GM18520 (cell line): ENCODE measurements around the gene SIK2.

Experiments
- ATAC-seq: cut with Tn5 transposase; IDR thresholded peaks from one replicate; pipeline ENCODE4 v1.9.1; 2021; ENCODE audit not compliant: unreplicated experiment

Gene SIK2

GRCh38 chr11:111727431-111727830, 125.2 kb downstream of the SIK2 start:
- ATAC-seq: no peak

GRCh38 chr11:111729071-111729830, 127.0 kb downstream of the SIK2 start:
- ATAC-seq: no peak

- ATAC-seq: no peak
Measured at GRCh38 chr11:111729831-111730311, 127.6 kb downstream of the SIK2 start.

- ATAC-seq: no peak
Measured at GRCh38 chr11:111730871-111731591, 128.8 kb downstream of the SIK2 start.

DNA sequence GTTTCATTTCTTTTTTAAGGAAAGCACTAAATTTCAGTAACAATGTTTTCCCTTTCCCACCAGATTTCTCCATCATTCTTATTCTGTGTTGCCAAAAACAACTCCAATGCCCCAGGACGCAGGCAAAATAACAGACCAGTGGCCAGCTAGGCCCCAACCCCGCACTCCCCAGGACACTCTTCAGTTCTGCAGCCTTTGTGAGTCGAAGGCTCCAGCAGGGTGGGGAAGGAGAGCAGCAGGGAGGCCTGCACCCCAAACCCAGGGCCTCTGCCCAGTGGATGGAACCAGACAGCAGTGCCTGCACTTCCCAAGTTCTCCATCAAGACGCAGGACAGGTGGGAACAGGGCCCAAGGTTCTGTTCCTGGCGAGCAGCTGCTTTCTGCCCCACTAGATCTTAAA, 129.6 kb downstream of the SIK2 start:
- ATAC-seq: no peak

DNA sequence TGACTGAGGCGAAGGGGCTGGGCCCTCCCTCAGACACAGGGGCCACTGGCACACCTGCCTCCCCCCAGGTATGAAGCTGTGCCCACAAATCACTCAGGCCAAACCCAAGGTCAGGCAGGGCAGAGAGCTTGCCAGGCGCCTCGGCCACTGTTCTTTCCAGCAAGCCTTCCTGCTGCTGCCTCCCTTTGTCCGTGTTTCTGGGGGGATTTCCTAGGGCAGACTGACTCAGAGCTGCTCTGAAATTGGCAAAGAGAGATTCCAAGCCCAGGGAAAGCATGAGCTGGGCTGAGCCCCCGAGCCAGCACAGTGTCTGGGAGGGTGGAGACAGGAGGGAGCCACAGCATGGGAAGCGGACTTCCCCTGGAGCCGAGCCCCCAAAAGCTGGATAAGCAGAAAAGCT, 130.8 kb downstream of the SIK2 start:
- no peak for ATAC-seq

DNA sequence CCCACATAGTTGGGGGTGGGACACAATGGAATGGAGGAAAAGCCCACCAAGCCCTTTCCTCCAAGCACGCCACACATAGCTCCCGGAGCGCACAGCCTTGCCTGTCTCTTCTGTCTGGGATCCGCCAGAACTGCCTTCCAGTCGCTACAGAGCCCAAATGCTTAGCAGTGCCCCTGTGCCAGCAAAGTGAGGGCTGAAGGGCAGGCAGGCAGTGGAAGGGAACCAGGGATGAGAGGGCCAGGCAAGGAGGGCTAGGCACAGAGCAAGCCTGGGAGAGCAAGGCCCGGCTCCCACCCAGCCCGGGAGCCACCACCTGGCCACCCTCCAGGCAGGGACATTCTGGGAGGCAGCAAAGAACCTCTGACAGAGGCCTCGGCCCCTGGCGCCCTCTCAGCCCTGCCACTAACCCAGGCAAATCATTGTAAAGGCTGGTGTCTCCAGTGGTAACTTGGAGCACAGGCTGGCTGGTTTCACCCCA, 131.4 kb downstream of the SIK2 start:
- ATAC-seq: no peak

- ATAC-seq: no peak
Measured at GRCh38 chr11:111734101-111734953, 132.1 kb downstream of the SIK2 start.

DNA sequence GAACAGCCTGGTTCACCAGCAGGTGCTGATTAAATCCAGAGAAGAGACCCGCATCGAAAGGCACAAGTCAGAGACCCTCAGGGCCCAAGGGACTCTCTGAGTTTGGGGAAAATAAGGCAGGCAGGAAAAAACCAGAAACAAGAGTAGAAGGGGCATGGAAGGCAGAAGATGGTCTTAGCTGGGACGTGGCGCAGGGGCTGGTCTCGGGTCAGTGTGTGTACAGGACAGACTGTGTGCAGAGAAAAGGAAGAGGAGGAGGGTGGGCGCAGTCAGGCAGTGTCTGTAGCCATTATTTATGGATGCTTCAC, 132.7 kb downstream of the SIK2 start:
- no peak for ATAC-seq

DNA sequence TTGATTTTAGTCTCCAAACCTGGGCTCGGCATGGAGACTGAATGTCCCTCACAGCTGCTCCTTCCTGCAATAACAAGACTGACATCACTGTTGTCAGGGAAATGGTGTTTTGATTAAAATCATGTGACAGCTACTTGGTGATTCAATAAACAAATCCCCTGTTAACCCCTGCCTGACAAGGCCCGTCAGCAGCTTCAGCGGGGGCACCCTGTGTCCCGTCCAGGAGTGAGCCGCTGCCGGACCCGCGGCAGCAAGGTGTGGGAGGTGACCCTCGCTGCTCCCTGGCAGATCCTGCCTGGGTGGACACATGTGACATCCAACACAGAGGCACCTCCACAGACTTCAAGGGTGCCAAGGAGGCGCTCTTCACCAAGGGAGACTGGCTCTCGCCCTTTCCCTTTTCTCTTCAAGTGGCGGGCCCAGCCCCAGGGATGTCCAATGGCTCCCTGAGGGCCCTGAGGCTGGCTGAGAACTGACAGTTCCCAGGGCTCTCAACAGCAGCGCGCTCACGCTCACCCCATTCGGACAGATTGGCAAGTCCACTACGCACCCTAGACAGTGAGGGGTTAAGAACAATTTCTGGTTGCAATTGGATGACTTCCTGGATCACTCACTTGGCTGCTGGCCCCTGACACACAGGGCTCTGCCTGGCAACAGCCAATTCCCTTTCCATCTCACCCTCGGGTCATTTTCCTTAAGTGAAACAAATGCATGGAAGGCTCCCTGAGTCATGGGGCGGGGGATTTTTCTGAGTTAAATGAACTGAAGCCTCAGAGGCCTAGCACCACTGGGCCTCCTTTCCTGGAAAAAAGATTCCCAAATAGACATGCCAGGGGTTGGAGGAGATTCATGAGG, 133.2 kb downstream of the SIK2 start:
- ATAC-seq: no peak

GRCh38 chr11:111736181-111736590, 133.9 kb downstream of the SIK2 start:
- ATAC-seq: no peak

GRCh38 chr11:111736621-111737443, 134.6 kb downstream of the SIK2 start:
- ATAC-seq: no peak

- no peak for ATAC-seq
Measured at GRCh38 chr11:111737444-111738210, 135.4 kb downstream of the SIK2 start.

DNA sequence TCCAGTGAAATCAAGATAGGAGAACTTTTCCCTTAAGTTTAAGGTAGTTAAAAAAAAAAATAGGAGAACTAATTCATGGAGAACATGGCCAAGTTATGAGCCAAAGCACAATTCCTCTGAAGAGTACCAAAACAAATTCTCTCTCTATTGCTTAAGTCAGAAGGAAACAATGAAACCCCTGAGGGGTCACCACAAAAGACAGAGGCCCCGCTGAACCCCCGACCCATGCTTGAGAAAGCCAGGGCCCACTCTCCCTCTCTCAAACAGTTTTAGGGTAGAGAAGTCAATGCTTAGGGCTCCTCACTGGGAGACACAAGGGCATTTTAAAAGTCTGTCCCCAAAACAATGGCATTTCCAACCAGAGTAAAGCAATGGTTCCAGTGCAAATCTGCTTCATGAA, 137.1 kb downstream of the SIK2 start:
- no peak for ATAC-seq

DNA sequence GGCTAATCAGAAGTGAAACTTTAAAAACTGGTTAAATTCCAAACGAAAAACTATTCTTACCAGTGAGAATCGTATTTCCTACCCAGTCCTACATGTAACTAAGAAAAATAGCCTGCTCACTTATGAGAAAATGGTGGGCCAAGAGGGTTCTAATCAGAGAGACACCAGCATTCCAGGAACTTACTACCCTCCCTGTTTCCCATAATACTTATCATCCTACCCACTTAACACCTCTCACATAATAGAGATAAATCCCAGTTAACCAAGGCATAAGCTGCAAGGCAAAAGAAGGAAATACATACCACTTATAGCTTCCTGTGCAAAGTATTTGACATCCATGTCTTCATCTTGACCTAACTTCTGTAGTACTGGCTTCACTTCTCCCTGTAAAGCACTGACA, 139.5 kb downstream of the SIK2 start:
- ATAC-seq: no peak

- no peak for ATAC-seq
Measured at GRCh38 chr11:111743700-111744099, 141.5 kb downstream of the SIK2 start.

DNA sequence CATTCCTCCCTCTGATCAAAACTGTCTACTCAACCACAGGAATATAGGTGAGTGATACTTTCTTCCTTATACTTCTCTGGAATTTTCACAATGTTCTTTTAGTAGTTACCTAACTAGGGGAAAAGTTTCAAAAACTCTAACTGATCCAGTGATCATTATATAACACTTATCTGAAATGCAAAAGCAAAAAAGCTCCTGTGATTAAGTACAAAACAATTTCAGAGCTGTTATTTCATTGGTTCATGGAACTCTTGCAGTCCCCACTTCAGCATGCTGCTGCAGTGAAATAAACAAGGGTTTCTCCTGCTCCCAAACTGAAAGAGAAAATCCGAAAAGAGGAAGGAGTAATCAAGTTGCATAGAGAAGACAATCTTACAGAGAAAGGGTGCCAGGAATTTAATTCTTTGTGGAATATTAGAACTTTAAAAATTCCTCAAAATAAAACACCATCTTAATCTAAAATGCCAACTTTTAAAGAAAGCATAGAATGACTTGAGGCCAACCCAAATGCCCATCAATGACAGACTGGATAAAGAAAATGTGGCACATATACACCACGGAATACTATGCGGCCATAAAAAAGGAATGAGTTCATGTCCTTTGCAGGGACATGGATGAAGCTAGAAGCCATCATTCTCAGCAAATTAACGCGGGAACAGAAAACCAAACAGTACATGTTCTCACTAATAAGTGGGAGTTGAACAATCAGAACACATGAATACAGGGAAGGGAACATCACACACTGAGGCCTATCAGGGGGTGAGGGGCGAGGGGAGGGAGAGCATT, 143.7 kb downstream of the SIK2 start:
- ATAC-seq: no peak
